ENCODE results near the gene SMURF2.

The SMURF2 gene

DNA sequence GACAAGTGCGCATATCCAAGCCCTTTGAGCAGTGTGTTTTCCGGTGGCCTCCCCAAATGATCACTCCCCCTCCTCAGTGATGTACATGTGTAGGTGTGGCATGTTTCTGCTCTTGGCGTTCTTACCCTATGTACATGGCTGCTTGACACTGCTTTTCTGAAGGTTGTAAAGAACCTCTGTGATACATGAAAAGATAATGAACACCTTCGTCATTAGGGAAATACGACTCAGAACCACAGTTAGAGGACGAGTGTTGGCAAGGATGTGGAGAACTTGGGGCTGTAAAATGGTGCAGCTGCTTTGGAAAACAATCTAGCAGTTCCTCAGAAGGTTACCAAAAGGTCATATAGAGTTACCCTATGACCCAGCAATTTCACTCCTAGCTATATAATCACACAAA, 126.8 kb downstream of the SMURF2 start:
- DNase-seq = no peak

DNA sequence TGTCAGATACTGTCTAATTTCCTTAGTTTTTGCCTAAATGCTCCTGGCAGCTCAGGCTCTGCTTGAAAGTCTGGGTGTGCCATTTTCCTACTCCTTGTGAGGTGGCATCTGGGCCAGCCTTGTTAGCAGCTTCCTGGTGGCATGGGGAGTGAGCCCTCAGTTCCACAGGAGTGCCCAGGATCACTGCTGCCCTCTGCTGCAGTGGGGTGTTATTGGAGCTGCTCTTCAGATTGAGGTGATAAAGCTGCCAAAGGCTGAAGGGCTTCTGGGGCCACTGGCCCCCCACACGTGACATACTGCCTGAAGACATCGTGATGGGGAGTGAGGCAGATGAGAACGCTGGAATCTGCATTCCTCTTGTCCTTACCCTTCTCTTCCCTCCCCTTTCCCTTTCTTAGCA, 127.9 kb downstream of the SMURF2 start:
- DNase-seq = no peak

DNA sequence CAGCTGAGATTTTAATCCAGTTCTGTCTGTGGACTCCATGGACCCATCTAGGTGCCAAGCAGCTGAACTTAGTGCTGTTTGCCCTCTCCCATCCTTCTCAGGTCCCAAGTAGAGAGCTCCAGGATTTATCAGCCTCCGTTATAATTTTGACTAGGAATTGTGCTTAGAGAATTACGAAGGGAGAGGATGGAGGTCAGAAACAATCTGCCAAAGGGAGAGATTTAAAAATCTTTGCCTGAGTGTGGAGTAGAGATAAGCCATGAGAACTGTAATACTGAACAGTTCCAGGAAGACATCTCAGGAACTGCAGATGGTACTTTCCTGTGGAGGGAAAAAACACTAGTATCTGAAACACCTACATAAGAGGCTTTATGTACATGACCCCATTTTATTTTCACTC, 128.3 kb downstream of the SMURF2 start:
- DNase-seq = no peak

DNA sequence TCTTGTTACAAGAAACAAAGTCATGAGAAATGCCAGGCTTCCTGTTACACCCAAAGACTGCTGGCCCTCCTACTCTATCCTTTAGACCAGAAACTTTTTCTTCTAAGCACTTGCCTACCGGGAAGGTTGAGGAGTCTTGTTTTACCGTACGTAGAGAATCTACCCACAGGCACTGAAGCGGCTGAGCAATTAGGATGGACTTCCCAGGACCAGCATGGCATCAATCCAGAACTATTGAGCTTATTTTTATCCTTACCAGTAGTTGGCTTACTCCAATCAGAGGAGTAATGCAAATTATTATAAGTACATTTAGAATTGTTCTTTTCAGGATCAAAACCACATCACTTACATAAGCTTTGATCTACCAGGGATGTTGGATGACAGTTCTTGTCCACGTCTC, 129.7 kb downstream of the SMURF2 start:
- DNase-seq = no peak

DNA sequence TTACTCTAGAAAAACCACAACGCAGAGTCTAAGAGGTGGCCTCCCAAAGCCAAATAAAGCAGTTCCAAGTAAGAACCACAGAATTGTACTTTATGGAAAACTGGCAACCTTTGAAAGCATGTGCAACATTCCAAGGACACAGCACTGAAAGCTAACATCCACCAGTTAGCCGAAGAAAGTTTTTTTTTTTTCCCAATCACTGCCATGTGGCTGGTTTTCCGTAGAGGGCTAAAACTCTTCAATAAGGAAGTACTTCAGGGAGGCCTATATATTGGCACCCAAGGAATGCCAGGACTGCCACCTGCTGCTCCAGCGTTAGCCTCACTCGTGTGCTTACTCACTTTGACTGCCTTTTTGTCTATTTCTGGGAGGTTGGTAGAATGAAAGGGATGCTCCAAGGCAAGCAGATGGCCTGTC, 130.1 kb downstream of the SMURF2 start:
- no peak for DNase-seq

DNA sequence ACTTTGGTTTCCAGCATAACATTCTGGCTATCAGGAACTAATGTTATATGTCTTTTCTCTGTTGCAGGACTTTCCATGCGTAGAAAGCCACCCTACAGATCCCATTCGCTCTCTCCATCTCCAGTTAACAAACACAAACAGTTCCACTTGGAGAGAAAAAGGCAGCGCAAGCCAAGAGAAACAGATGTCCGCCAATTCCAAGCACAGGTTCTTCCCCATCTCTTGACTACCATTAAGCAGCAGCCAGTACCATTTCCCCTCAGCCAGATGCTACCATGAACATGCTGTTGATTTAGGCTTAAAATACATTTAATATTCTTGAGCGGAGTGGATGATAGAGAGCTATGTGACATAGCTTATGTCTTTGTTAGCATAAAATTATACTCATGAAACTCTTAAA, 132.9 kb downstream of the SMURF2 start:
- no peak for DNase-seq

DNA sequence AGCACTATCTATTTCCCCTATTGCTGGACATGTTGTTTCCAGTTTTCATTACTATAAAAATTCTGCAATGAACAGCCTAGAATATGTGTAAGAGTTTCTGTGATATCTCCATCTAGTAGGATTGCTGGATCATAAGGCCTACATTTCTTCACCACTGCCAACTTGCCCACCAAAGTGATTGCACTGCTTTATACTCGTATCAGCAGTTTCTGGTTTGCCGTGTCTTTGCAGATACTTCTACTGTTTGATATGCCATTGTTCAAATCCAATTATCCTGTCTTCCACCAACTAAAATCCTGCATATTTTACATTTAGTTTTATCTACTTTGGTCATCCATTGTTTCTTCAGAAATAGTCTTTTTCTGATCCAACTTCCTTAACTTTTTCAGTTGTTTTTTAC, 134.2 kb downstream of the SMURF2 start:
- no peak for DNase-seq

DNA sequence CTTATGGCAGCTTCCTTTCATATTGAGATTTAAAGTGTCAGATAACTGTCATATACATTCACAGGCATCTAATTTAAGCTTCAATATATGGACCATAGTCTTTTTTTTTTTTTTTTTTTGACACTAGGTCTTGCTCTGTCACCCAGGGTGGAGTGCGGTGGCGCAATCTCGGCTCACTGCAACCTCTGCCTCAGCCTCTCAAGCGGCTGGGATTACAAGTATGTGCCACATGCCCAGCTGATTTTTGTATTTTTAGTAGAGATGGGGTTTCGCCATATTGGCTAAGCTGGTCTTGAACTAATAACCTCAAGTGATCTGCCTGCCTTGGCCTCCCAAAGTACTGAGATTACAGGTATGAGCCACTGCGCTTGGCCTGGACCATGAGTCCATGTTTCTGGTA, 141.7 kb downstream of the SMURF2 start:
- no peak for DNase-seq

DNA sequence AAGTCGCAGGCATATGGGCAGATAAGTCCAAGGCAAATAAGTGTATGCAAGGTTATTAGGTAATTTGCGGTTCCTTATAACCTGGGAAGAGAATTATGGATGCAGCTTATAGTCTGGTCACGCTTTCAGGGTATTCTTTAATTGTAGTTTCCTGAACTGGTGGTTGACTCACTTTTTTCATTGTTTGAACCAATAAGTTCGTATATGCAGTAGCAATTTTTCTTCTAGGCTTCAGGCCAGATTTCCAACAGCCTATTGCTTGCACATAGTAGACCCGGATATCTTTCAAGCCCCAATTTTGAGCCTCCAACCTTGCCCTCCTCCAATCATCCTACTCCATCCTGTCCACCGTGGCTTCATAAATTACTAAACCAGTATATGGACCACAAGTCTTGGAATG, 142.5 kb downstream of the SMURF2 start:
- DNase-seq = no peak

DNA sequence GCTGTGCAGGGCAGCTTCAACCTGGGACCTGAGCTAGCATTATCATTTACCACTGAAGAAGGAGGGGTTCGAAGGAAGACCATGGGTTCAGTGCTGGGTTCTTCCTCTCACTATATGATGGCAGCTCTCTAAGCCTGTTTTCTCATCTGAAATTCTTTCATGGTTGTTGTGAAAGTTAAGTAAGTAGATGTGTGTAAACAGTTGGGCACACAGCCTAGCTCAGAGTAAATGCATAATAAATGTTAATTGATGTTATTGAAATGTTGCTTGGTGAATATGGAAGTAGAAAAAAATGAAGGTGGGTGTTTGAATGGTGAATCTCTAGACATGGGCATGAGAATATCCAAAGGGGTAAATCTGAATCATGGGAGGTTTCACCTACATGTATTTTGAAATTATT, 146.3 kb downstream of the SMURF2 start:
- no peak for DNase-seq

DNA sequence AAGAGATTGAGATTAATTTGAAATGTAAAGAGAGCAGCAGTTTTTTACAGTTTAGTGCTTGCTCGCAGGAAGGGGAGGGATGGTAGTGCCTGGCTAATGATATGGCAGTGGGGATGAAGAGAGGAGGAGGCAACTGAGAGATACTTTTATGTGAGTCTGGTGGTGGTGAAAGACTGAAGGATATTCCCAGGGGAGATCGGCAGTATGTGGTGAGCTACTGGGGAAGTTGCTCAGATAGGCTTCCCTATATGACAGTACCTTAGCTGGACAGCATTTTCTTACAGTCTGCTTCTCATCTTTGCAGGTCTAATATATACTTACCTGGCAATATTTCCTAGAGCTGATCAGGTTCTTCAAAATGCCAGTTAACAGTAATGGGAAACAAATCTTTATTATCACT, 146.7 kb downstream of the SMURF2 start:
- no peak for DNase-seq

DNA sequence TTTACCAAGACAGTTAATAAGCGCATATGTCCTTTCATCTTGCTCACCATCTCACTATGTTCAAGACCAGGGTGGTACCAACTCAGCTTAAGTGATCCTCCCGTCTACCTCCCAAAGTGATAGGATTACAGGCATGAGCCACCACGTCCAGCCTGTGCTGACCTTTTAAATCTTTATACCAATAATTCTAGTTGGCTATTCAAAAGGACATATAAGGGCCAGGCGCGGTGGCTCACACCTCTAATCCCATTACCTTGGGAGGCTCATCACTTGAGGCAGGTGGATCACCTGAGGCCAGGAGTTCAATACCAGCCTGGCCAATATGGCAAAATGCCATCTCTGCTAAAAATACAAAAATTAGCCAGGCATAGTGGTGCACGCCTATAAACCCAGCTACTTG, 152.9 kb downstream of the SMURF2 start:
- DNase-seq = no peak

DNA sequence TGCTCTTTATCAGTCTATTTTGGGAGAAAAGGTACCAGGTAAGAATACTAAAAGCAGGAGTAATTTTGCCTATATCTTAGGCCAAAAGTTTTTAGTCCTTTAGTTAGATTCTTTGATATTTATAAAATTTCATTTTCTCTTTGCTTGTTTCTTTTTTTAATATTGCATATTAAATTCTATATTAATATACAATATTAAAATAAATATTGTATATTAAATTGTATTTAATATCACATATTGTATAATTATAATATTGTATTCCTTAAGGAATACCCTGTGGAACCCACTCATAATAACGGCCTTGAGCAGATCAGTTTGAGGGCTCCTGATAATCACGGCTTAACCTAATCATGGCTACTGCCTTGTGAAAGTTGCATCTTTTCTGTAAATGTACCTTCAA, 153.4 kb downstream of the SMURF2 start:
- no peak for DNase-seq

DNA sequence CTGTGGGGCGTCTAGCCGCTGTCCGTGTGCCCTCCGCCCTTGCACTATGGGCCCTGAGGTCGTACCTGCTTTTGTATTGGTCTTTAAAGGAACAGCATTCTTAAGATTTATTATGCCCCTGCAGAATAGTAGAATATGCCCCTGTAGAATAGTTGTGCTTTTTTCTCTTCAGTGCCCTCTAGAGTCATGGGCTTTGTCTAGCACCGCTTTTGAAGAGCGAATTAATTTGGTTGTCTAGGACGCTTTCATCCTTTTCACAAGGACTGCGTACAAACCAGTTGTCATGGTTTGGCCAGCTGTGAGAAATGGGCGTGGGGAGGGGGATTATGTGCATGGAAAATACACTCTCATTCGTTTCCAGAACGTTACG, 154.7 kb downstream of the SMURF2 start:
- peak; percentile 74 for DNase-seq

DNA sequence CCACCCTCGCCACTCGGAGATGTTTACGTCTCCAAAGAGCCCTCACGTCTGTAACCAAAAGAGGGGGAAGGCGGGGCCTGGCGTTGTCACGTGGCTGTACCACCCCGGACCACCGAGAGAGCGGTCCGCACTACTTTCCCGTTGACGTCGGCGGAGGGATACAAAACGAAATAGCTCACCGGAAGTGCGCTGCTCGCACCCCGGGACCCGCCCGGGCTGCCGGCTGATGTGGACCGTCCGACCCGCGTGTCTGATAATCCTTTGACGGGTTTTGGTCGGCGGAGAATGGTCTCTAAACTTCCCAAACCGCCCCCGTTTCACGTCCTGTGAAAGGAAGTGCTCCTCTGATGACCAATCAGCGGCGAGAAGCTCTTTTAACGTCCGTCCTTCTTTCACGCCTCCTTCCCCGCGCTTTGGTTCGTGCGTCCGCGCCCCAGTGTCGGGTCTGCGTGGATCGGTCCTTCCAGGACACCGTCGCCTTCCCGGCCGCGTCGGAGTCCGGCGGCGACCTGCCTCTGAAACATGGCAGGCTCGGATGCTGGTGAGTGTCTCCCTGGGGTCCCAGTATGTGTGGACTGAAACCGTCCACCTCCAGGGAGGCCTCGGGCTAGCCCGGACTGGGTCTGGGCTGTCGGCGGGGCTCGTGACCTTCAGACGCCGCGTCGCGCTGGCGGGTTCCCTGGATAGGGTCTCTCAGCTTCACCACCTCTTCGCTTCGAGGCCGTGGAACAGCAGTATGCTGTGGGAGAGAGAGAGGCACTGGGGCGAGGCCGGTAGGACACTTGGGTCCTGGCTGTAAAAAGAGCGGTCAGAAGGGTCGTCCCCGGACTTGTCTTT, 155.3 kb downstream of the SMURF2 start, which contains the start of gene CEP95:
CEP95 (plus strand) TSS at position 402 of the 837 bp plus-strand sequence; CDS start at position 523, 121 bp downstream.
- peak; percentile 97 for DNase-seq

DNA sequence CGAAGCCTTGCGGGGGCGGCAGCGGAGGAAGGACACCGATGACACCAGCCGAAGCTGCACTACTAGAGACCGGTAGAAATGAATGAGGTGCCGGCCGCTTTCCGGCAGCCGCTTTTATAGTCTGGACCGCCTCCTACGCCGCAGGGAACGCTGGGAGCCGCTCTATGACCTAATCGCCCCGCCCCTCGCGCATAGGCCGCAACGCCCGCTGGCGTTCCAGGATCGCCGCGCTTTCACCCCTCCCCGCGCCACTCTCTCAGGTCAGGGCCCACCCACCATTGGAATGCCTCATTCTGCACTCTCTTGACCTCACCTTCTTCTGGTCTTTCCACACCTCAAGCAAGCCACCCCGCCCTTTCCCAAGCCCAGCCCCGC, 155.9 kb downstream of the SMURF2 start, which contains the start of gene DDX5:
DDX5 (minus strand) TSS at position 89 of the 375 bp plus-strand sequence. CDS start 170 bp downstream, outside the sequence.
- DNase-seq = peak; percentile 97

DNA sequence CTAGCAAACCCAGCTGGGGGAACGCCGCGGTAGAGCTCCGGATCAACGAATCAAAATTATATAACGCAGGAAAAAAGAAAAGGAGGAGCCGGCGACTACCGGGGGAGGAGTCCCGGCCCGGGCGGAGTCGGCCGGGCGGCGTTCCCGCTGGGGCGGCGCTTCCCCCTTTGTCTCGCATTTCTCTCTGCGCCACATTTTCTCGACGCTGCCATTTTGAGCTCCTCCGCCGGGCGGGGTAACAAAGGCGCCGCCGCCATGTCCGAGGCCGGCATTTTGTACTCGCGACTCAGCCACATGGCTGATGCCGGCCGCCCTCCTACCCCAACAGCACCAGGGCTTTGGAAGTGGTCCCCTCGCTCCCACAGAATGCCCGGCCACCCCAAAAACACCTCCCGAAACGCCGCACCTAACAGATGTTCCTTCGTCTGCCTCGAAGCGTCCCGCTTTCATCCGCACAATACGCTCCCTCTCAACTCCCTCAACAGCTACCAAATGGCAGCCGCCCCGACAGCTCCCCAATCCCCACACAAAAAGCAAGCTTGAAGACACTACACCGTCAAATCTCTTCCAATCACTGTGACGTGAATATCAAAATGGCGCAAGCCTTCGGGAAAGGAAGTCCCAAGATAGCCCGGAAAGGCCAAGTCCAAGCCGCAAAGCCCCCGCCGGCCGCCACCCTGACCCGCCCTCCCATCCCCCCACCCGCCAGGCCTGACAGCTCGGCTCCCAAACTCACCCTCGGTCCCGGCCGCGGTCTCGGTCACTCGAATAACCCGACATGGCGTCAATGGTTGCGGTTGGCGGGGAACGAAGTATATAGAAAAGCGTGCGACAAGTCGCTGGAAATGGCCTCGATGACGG, 156.5 kb downstream of the SMURF2 start:
- peak; percentile 92 for DNase-seq

DNA sequence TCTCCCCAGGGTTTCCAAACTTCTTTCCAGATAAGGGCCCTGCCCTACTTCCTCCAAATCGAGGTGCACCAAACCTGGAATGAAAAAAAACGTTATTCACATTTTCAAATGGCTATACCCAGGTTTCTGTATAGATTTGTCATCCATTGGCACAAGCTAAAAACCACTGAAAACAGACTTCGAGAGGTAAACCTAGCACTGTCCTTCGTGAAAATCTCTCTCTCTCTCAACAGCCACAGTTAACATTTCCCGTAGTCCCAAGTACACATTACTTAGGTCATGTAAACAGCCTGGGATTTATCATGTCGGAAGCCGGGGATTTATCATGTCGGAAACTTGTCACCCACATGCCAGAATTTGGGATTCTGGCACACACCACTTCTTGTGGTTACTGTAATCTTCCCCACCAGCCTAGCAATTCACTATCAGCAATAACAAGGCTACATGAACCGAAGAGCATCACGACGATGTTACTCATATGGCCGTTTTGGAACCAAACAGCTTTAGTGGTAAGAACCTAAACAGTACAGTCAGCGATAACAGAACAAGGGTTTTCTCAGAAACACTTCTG, 157.3 kb downstream of the SMURF2 start:
- no peak for DNase-seq

DNA sequence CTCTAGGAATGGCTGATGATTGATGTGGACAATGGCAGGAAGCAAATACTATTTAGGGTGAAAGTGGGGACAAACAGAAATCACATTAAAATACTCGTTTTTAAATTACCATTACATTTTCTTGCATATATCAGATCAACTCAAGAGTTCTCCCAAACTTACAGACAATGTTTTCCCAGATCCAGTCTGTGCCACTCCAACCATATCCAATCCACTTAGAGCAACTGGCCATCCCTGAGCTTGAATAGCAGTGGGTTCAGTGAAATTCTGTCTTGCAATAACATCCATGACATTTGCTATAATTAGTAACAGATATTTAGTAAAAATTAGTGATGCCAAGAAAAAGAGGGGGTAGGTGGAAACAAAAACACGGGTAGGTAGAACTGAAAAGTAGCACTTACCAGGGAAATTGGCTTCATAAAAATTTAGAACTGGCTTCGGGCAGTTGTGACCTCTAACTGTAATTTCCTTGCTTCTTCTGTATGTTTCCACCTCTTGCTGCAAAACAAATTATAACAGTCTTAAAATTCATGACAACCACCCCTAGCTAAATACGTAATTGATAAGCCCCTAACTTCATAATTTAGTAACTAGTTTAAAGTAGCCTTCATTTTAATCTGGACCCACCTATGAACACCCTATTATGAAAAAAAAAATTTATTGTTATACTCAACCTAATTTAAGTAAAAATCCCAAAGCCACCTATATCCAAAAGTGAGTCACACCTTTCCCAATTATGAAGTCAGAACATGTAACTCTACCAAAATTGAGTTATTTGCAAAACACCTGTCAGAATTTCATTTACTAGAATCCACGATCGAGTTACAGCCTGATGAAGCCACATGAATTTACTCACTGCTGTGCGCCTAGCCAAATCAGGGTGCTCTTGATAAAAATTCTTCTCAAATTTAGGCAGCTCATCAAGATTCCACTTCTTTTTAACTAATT, 158.0 kb downstream of the SMURF2 start:
- no peak for DNase-seq

DNA sequence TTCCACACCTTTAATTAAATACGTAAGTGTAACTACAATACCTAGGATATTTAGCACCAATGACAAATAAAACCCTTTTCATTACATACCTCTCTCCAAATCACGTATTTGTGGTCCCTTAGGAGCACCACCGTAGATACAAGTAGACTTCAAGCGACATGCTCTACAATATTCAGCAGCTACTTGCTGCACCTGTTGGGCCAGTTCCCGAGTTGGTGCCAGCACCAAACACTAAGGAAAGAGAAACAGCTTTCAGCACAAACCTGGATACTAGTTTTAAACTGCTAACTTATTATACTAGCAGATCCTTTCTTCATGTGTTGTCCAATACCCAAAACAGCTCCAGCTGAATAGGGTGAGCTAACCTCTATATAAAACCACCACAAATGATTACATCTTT, 158.8 kb downstream of the SMURF2 start:
- no peak for DNase-seq

DNA sequence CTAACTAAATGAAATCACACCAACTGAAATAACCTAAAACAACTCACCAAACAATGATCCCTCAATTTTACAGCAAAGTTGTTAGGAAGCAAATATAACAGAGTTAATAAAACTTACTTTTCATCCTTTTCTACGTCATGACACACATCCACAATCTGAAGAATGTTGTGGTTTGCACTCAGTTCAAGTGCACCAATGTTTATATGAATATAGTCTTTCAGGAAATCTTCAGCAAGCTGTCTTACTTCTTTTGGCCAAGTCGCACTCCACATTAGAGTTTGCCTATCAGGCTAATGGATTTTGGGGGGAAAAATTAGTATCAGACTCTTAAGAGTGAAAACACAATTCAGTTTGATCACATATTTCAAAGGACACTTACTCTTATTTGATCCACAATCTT, 159.3 kb downstream of the SMURF2 start:
- DNase-seq = no peak

DNA sequence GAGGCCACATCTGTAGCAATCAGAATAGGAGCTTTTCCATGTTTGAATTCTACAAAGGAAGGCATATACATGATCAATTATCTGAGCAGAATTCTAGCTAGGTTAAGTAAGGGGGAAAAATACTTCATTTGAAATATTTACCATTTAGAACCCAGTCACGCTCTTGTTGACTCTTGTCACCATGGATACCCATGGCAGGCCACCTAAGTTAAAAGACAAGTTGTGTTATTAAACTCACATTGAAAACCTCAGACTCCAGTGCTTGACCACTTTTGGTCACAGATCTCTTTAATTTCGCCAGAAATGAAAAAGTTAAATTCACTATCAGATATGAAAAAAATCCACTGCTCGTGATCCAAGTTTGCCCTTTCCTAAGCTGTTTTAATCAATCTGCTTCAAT, 160.1 kb downstream of the SMURF2 start:
- DNase-seq = no peak
